ENCODE measurements around the gene SSBP4.

DNA sequence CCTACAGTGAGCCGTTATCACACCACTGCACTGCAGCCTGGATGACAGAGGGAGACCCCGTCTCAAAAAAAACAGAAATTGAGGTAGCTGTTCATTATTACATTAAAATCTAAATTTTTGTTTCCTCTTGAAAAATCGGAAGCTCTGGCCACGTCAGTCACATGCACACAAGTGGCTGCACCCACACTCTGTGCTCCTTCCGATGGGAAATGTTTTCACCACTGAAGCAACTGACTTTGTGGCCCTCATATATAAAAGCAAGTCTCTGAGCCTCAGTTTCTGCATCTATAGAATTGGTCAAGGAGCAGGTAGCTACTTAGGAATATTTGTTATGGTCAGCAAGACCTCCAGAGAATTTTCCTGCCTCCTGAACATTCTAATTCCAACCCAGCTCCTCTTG lies 26.3 kb upstream of the SSBP4 start:
- TF ChIP-seq, protein P1, sequence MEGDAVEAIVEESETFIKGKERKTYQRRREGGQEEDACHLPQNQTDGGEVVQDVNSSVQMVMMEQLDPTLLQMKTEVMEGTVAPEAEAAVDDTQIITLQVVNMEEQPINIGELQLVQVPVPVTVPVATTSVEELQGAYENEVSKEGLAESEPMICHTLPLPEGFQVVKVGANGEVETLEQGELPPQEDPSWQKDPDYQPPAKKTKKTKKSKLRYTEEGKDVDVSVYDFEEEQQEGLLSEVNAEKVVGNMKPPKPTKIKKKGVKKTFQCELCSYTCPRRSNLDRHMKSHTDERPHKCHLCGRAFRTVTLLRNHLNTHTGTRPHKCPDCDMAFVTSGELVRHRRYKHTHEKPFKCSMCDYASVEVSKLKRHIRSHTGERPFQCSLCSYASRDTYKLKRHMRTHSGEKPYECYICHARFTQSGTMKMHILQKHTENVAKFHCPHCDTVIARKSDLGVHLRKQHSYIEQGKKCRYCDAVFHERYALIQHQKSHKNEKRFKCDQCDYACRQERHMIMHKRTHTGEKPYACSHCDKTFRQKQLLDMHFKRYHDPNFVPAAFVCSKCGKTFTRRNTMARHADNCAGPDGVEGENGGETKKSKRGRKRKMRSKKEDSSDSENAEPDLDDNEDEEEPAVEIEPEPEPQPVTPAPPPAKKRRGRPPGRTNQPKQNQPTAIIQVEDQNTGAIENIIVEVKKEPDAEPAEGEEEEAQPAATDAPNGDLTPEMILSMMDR (IDR thresholded peaks at IDR 0.05): no peak
- TF ChIP-seq POLR2A (IDR thresholded peaks at IDR 0.05): no peak

Data from lower leg skin (tissue), 3 donors.